Calu3 (cell line): ENCODE data around the gene SRRM5. TPM values are rescaled to one million over a fixed set of nuclear protein-coding genes. Genes with fewer than 3 reads are reported as not detected.

Experiments used
- BruUV-seq: library from RNA; stranded (reverse); fragments of 400-500 nt; replicated peaks from 2 replicates; lab custom pipeline; 2021; lab: Mats Ljungman, UMichigan
- CTCF ChIA-PET: fragments of 300-600 bp; sonication (Branson Sonifier 250); formaldehyde crosslinking; loops from one replicate; lab custom pipeline; 2022; ENCODE audit warnings: antibody characterized with exemption; lab: Charles Lee
- DNase-seq: peaks from one replicate; pipeline ENCODE4 v3.0.0; 2022
- H3K27ac Mint-ChIP-seq: one replicate; pipeline ENCODE4 v1.8.0; 2022; ENCODE audit warnings: mixed read lengths; ENCODE audit not compliant: unreplicated experiment
- H3K27me3 Mint-ChIP-seq: one replicate; pipeline ENCODE4 v1.8.0; 2022; ENCODE audit warnings: mixed read lengths; ENCODE audit not compliant: unreplicated experiment
- H3K36me3 Mint-ChIP-seq: one replicate; pipeline ENCODE4 v1.8.0; 2022; ENCODE audit warnings: mild to moderate bottlenecking, moderate library complexity, mixed read lengths; ENCODE audit not compliant: insufficient read depth, unreplicated experiment
- H3K4me1 Mint-ChIP-seq: one replicate; pipeline ENCODE4 v1.8.0; 2022; ENCODE audit warnings: mild to moderate bottlenecking, low read depth, mixed read lengths; ENCODE audit not compliant: unreplicated experiment
- H3K4me3 Mint-ChIP-seq: one replicate; pipeline ENCODE4 v1.8.0; 2022; ENCODE audit warnings: mild to moderate bottlenecking, low read depth, moderate library complexity, mixed read lengths; ENCODE audit not compliant: unreplicated experiment
- H3K9me3 Mint-ChIP-seq: one replicate; pipeline ENCODE4 v1.8.0; 2022; ENCODE audit warnings: low read depth, mixed read lengths; ENCODE audit not compliant: unreplicated experiment
- CTCF ChIP-seq: fragments of 200-600 bp; IDR thresholded peaks from one replicate; pipeline ENCODE4 v1.8.0; 2022; ENCODE audit warnings: antibody characterized with exemption; ENCODE audit not compliant: unreplicated experiment
- intact Hi-C: fragments of 100-400 bp; cut with micrococcal nuclease; formaldehyde crosslinking; loops from one replicate; pipeline ENCODE4 v1.10.0; 2022; ENCODE audit not compliant: unreplicated experiment
- total RNA-seq: library from RNA; stranded (reverse); gene quantifications from 2 replicates; pipeline ENCODE4 v1.2.3, GENCODE V29; 2022

The SRRM5 gene
- total RNA-seq, 1 experiment from 2014 or later, result 1.9 TPM

- H3K27ac Mint-ChIP-seq, result no peak overlapping the region
- H3K27me3 Mint-ChIP-seq, result no peaks in the 10 kb centered on the region
- no peak for TF ChIP-seq CTCF
- no TSS peak for BruUV-seq
- intact Hi-C loops, result no loop called here
- CTCF ChIA-PET, result no interaction called here
- DNase-seq, result no peak
- no peak overlapping the region for H3K4me3 Mint-ChIP-seq
- no peaks in the 10 kb centered on the region for H3K9me3 Mint-ChIP-seq
- peaks cover 17% of the 10 kb centered on the region for H3K4me1 Mint-ChIP-seq
- H3K36me3 Mint-ChIP-seq, result peaks cover 61% of the 10 kb centered on the region
Observed at GRCh38 chr19:43591904-43592772, 19.8 kb upstream of the SRRM5 start.

GRCh38 chr19:43592800-43593350 is 19.0 kb upstream of the SRRM5 start:
- intact Hi-C loops, result no loop called here
- Mint-ChIP-seq H3K4me1 (peaks cover 25% of the 10 kb centered on the region), H3K36me3 (peaks cover 65% of the 10 kb centered on the region), H3K27me3 (no peaks in the 10 kb centered on the region), H3K9me3 (no peaks in the 10 kb centered on the region), H3K4me3 (peak overlapping the region; percentile 25), H3K27ac (no peak overlapping the region)
- TF ChIP-seq CTCF, result no peak
- CTCF ChIA-PET, result no interaction called here
- no peak for DNase-seq
- no TSS peak for BruUV-seq

GRCh38 chr19:43594081-43594697 is 17.7 kb upstream of the SRRM5 start:
- no peak overlapping the region for H3K27ac Mint-ChIP-seq

More at GRCh38 chr19:43594081-43594697, 17.7 kb upstream of the SRRM5 start:
- no peaks in the 10 kb centered on the region for H3K9me3 Mint-ChIP-seq
- BruUV-seq, result no TSS peak
- peaks cover 63% of the 10 kb centered on the region for H3K36me3 Mint-ChIP-seq
- peaks cover 31% of the 10 kb centered on the region for H3K4me1 Mint-ChIP-seq
- no peak for TF ChIP-seq CTCF
- H3K4me3 Mint-ChIP-seq, result peak overlapping the region; percentile 99
- H3K27me3 Mint-ChIP-seq, result no peaks in the 10 kb centered on the region
- intact Hi-C loops, result no loop called here
- CTCF ChIA-PET, result interaction anchor here (0.6 kb wide), 2 partner anchors 66 to 813 kb away, joined by 3 to 5 read pairs; no protein-coding TSS in a partner anchor
- no peak for DNase-seq
